ENCODE results near the gene TMF1. TPM values are rescaled to one million over a fixed set of nuclear protein-coding genes. Genes with fewer than 3 reads are reported as not detected.

TMF1 gene
- total RNA-seq, 2 donors from 2014 or later: 32.2 to 41.9 TPM

- ATAC-seq (replicated peaks in 1 of 2) (peak in 1 of 2 donors; percentile 44), DNase-seq (no peak)
- H3K36me3 Mint-ChIP-seq (ENCODE audit: insufficient read depth in 2 of 2): peaks cover 6 to 17% of the 10 kb centered on the region in 2 donors
- H3K4me1 Mint-ChIP-seq (ENCODE audit: low read depth): peaks cover 36% of the 10 kb centered on the region
- peak overlapping the region in 1 of 2 donors; percentile 74 for H3K4me3 Mint-ChIP-seq
- H3K27me3 Mint-ChIP-seq (ENCODE audit: low read depth): no peaks in the 10 kb centered on the region
- H3K27ac Mint-ChIP-seq: peak overlapping the region; percentile 97
- no peaks in the 10 kb centered on the region for H3K9me3 Mint-ChIP-seq
Measured at GRCh38 chr3:69066121-69066520, 14.0 kb upstream of the TMF1 start.

- Mint-ChIP-seq H3K36me3 (ENCODE audit: insufficient read depth in 2 of 2) (peaks cover 11 to 18% of the 10 kb centered on the region in 2 donors), H3K4me1 (ENCODE audit: low read depth) (peaks cover 40% of the 10 kb centered on the region), H3K27me3 (ENCODE audit: low read depth) (no peaks in the 10 kb centered on the region), H3K27ac (peak overlapping the region; percentile 97), H3K9me3 (no peaks in the 10 kb centered on the region), H3K4me3 (peak overlapping the region; percentile 5 to 74)
- DNase-seq (peak; percentile 25 to 33), ATAC-seq (replicated peaks in 1 of 2) (peak; percentile 86 to 93)
Measured at GRCh38 chr3:69065318-69065964, 13.3 kb upstream of the TMF1 start.

- peaks cover 17 to 30% of the 10 kb centered on the region in 2 donors for H3K36me3 Mint-ChIP-seq (ENCODE audit: insufficient read depth in 2 of 2)
- no peak for ATAC-seq (replicated peaks in 1 of 2)
Measured at GRCh38 chr3:69063636-69064035, 11.5 kb upstream of the TMF1 start.

GRCh38 chr3:69059688-69060087, 7.6 kb upstream of the TMF1 start:
- DNase-seq (no peak), ATAC-seq (replicated peaks in 1 of 2) (peak; percentile 81 to 84)
- Mint-ChIP-seq H3K27me3 (ENCODE audit: low read depth) (no peaks in the 10 kb centered on the region), H3K36me3 (ENCODE audit: insufficient read depth in 2 of 2) (peaks cover 17 to 40% of the 10 kb centered on the region in 2 donors), H3K9me3 (no peaks in the 10 kb centered on the region), H3K27ac (peak overlapping the region; percentile 89), H3K4me3 (peak overlapping the region; percentile 10 to 61), H3K4me1 (ENCODE audit: low read depth) (peaks cover 41% of the 10 kb centered on the region)

More at GRCh38 chr3:69063636-69064035, 11.5 kb upstream of the TMF1 start:
- Mint-ChIP-seq H3K9me3 (no peaks in the 10 kb centered on the region), H3K4me1 (ENCODE audit: low read depth) (peaks cover 58% of the 10 kb centered on the region), H3K4me3 (peak overlapping the region; percentile 7 to 80), H3K27ac (peak overlapping the region; percentile 85), H3K27me3 (ENCODE audit: low read depth) (no peaks in the 10 kb centered on the region)
- no peak for DNase-seq

- Mint-ChIP-seq H3K9me3 (no peaks in the 10 kb centered on the region), H3K27me3 (ENCODE audit: low read depth) (no peaks in the 10 kb centered on the region), H3K27ac (peak overlapping the region; percentile 89), H3K4me3 (peak overlapping the region; percentile 10 to 61), H3K36me3 (ENCODE audit: insufficient read depth in 2 of 2) (peaks cover 17 to 42% of the 10 kb centered on the region in 2 donors), H3K4me1 (ENCODE audit: low read depth) (peaks cover 33% of the 10 kb centered on the region)
- ATAC-seq (replicated peaks in 1 of 2) (peak in 1 of 2 donors; percentile 30), DNase-seq (no peak)
Measured at GRCh38 chr3:69058947-69059224, 6.8 kb upstream of the TMF1 start.

GRCh38 chr3:69058180-69058946, 6.2 kb upstream of the TMF1 start:
- Mint-ChIP-seq H3K27ac (peak overlapping the region; percentile 89), H3K9me3 (no peaks in the 10 kb centered on the region), H3K36me3 (ENCODE audit: insufficient read depth in 2 of 2) (peaks cover 15 to 44% of the 10 kb centered on the region in 2 donors), H3K27me3 (ENCODE audit: low read depth) (no peaks in the 10 kb centered on the region), H3K4me1 (ENCODE audit: low read depth) (peaks cover 29% of the 10 kb centered on the region), H3K4me3 (peak overlapping the region; percentile 10 to 61)
- DNase-seq (no peak), ATAC-seq (replicated peaks in 1 of 2) (peak; percentile 75 to 85)

GRCh38 chr3:69052472-69052898, 352 bp upstream of the TMF1 start:
- peak; percentile 2 to 3 for ATAC-seq (replicated peaks in 1 of 2)
- peak overlapping the region; percentile 96 for H3K27ac Mint-ChIP-seq
- H3K36me3 Mint-ChIP-seq (ENCODE audit: insufficient read depth in 2 of 2): peaks cover 11 to 26% of the 10 kb centered on the region in 2 donors
- peak overlapping the region; percentile 94 to 99 for H3K4me3 Mint-ChIP-seq
- no peaks in the 10 kb centered on the region for H3K27me3 Mint-ChIP-seq (ENCODE audit: low read depth)
- H3K4me1 Mint-ChIP-seq (ENCODE audit: low read depth): peaks cover 37% of the 10 kb centered on the region
- H3K9me3 Mint-ChIP-seq: no peaks in the 10 kb centered on the region
- no peak for DNase-seq

- peak overlapping the region in 1 of 2 donors; percentile 73 for H3K4me3 Mint-ChIP-seq
- DNase-seq (no peak), ATAC-seq (replicated peaks in 1 of 2) (no peak)
- peaks cover 46% of the 10 kb centered on the region for H3K4me1 Mint-ChIP-seq (ENCODE audit: low read depth)
- peaks cover 15 to 21% of the 10 kb centered on the region in 2 donors for H3K36me3 Mint-ChIP-seq (ENCODE audit: insufficient read depth in 2 of 2)
- H3K27me3 Mint-ChIP-seq (ENCODE audit: low read depth): no peaks in the 10 kb centered on the region
- H3K9me3 Mint-ChIP-seq: no peaks in the 10 kb centered on the region
- no peak overlapping the region for H3K27ac Mint-ChIP-seq
Measured at GRCh38 chr3:69048990-69049389, 3.1 kb downstream of the TMF1 start.

GRCh38 chr3:69044608-69045007, 7.5 kb downstream of the TMF1 start:
- H3K4me1 Mint-ChIP-seq (ENCODE audit: low read depth): peaks cover 25% of the 10 kb centered on the region
- peak overlapping the region; percentile 36 for H3K27ac Mint-ChIP-seq
- H3K27me3 Mint-ChIP-seq (ENCODE audit: low read depth): no peaks in the 10 kb centered on the region
- no peak overlapping the region for H3K4me3 Mint-ChIP-seq
- ATAC-seq (replicated peaks in 1 of 2) (no peak), DNase-seq (no peak)
- H3K36me3 Mint-ChIP-seq (ENCODE audit: insufficient read depth in 2 of 2): peaks cover 8 to 37% of the 10 kb centered on the region in 2 donors
- H3K9me3 Mint-ChIP-seq: no peaks in the 10 kb centered on the region

- Mint-ChIP-seq H3K27ac (peak overlapping the region; percentile 95), H3K4me1 (ENCODE audit: low read depth) (peaks cover 23% of the 10 kb centered on the region), H3K4me3 (peak overlapping the region; percentile 46 to 47), H3K27me3 (ENCODE audit: low read depth) (no peaks in the 10 kb centered on the region), H3K9me3 (no peaks in the 10 kb centered on the region), H3K36me3 (ENCODE audit: insufficient read depth in 2 of 2) (peaks cover 10 to 48% of the 10 kb centered on the region in 2 donors)
- DNase-seq: peak; percentile 21 to 35
- ATAC-seq (replicated peaks in 1 of 2): peak; percentile 73 to 75
Measured at GRCh38 chr3:69033470-69033869, 18.7 kb downstream of the TMF1 start.

GRCh38 chr3:69032737-69033136, 19.4 kb downstream of the TMF1 start:
- no peak for DNase-seq
- Mint-ChIP-seq H3K9me3 (no peaks in the 10 kb centered on the region), H3K4me3 (peak overlapping the region; percentile 46 to 47), H3K36me3 (ENCODE audit: insufficient read depth in 2 of 2) (peaks cover 14 to 52% of the 10 kb centered on the region in 2 donors), H3K27me3 (ENCODE audit: low read depth) (no peaks in the 10 kb centered on the region), H3K27ac (peak overlapping the region; percentile 95), H3K4me1 (ENCODE audit: low read depth) (peaks cover 23% of the 10 kb centered on the region)
- no peak for ATAC-seq (replicated peaks in 1 of 2)

GRCh38 chr3:69032142-69032541, 20.0 kb downstream of the TMF1 start:
- peak overlapping the region in 1 of 2 donors; percentile 55 for H3K4me3 Mint-ChIP-seq
- H3K36me3 Mint-ChIP-seq (ENCODE audit: insufficient read depth in 2 of 2): peaks cover 15 to 53% of the 10 kb centered on the region in 2 donors
- H3K9me3 Mint-ChIP-seq: no peaks in the 10 kb centered on the region
- peaks cover 23% of the 10 kb centered on the region for H3K4me1 Mint-ChIP-seq (ENCODE audit: low read depth)
- peak overlapping the region; percentile 80 for H3K27ac Mint-ChIP-seq
- no peaks in the 10 kb centered on the region for H3K27me3 Mint-ChIP-seq (ENCODE audit: low read depth)
- DNase-seq: no peak
- ATAC-seq (replicated peaks in 1 of 2): peak; percentile 88 to 90

GRCh38 chr3:69031635-69032034, 20.5 kb downstream of the TMF1 start:
- no peak for ATAC-seq (replicated peaks in 1 of 2)
- DNase-seq: no peak
- Mint-ChIP-seq H3K36me3 (ENCODE audit: insufficient read depth in 2 of 2) (peaks cover 15 to 49% of the 10 kb centered on the region in 2 donors), H3K4me1 (ENCODE audit: low read depth) (peaks cover 23% of the 10 kb centered on the region), H3K4me3 (no peak overlapping the region), H3K27ac (peak overlapping the region; percentile 80), H3K27me3 (ENCODE audit: low read depth) (no peaks in the 10 kb centered on the region), H3K9me3 (no peaks in the 10 kb centered on the region)

Measured in activated T-cell treated with anti-CD3 and anti-CD28 coated beads, Interleukin-2, amount 50 U/mL, for 72 hours (primary cell).